Measurements from ENCODE around the gene STEEP1. TPM values are rescaled to one million over a fixed set of nuclear protein-coding genes. Genes with fewer than 3 reads are reported as not detected.
A peak's percentile ranks its signal among the peaks of the same experiment; 100 is the strongest.

Gene STEEP1
- total RNA-seq, result 10 to 100 TPM; 26.9 to 59.5 (median 32.4) TPM

DNA sequence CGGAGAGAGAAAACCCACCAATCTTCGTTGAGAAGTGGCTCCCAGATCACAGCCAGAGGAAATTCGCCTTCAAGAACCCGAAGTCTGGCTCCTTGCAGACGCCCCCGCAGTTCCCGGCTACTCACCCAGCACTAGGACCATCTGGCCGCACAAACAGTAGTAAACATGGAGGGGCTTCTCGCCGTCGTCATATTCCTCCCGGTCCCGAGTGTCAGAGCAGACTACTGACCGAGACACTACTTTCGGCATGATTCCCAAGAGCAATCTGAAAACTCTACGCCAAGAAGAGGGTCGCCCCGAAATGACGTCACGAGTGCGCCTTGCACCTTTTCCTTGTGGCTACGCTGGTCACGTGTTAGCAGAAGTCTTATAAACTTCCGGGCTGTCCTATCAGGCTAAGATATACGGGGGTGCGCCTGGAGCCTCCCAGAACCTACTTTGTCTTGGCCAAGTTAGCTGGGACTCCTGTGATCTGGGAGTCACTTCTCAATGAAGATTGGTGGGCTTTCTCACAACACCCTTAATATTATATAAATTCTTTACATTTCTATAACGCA lies at the start of gene STEEP1:
Gene STEEP1 (minus strand): TSS at position 303 of the 557 bp plus-strand sequence. CDS start 54 bp downstream, at position 249.
- H3K9me3 ChIP-seq, result no peaks in the 10 kb centered on the region
- DNase-seq, result peak; percentile 92
- H3K4me3 ChIP-seq, result peak within 1 kb of the TSS; percentile 43 to 68 (median 52)
- H3K36me3 ChIP-seq, result no peaks in the 10 kb centered on the region
- TF ChIP-seq POLR2AphosphoS5 (IDR thresholded peaks at IDR 0.05) (peak; percentile 72 to 73 (median 72)), EP300 (IDR thresholded peaks at IDR 0.05; ENCODE audit: low read depth) (no peak), POLR2A (IDR thresholded peaks at IDR 0.05) (peak; percentile 48)
- H3K4me1 ChIP-seq, result peaks cover 0 to 9% (median 2%) of the 10 kb centered on the region in 4 donors
- 17 to 45% methylated on average over 1 to 27 of the region's 27 CpGs for WGBS, 2 donors (ENCODE audit: low coverage in 1 of 2)
- H3K27ac ChIP-seq, result peak within 1 kb of the TSS; percentile 64 to 84 (median 81)
- intact Hi-C loops (cut with DNase I; ENCODE audit: low total_unique reads) (no loop called here), in situ Hi-C loops (cut with MboI; ENCODE audit: low pct_ligation_motif_present in 1 of 4, low pct_unique_long_range_greater_than_20kb in 1 of 4, low sequenced_read_pairs in 3 of 4) (no loop called here)
- no peaks in the 10 kb centered on the region for H3K27me3 ChIP-seq

DNA sequence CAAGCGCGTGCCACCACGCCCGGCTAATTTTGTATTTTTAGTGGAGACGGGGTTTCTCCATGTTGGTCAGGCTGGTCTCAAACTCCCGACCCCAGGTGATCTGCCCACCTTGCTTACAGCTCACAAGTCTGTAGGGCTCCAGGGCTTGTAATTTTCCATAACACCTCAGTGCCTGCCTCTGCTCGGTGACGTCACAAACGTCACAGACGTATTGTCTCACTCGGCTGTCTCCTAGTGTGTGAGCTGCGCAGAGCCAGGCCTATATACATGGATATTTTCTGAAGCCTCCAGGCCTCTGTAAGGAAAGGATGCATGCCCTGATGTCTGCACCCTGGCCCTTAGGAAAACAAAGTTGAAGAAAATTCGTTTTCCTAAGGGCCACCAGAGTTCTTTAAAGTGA lies 49.6 kb upstream of the STEEP1 start:
- intact Hi-C loops (cut with DNase I; ENCODE audit: low total_unique reads) (no loop called here), in situ Hi-C loops (cut with MboI; ENCODE audit: low pct_ligation_motif_present in 1 of 4, low pct_unique_long_range_greater_than_20kb in 1 of 4, low sequenced_read_pairs in 3 of 4) (no loop called here)
- WGBS, 2 donors (ENCODE audit: low coverage in 1 of 2), result 80% methylated on average over 13 of the region's 13 CpGs; no CpG with 5 or more reads in 1 of the 2 donors
- H3K4me3 ChIP-seq, result no peak overlapping the region
- no peaks in the 10 kb centered on the region for H3K9me3 ChIP-seq
- no peaks in the 10 kb centered on the region for H3K27me3 ChIP-seq
- DNase-seq, result no peak
- no peak for TF ChIP-seq POLR2A (IDR thresholded peaks at IDR 0.05)
- TF ChIP-seq POLR2AphosphoS5 (IDR thresholded peaks at IDR 0.05), result no peak
- TF ChIP-seq, protein P1, sequence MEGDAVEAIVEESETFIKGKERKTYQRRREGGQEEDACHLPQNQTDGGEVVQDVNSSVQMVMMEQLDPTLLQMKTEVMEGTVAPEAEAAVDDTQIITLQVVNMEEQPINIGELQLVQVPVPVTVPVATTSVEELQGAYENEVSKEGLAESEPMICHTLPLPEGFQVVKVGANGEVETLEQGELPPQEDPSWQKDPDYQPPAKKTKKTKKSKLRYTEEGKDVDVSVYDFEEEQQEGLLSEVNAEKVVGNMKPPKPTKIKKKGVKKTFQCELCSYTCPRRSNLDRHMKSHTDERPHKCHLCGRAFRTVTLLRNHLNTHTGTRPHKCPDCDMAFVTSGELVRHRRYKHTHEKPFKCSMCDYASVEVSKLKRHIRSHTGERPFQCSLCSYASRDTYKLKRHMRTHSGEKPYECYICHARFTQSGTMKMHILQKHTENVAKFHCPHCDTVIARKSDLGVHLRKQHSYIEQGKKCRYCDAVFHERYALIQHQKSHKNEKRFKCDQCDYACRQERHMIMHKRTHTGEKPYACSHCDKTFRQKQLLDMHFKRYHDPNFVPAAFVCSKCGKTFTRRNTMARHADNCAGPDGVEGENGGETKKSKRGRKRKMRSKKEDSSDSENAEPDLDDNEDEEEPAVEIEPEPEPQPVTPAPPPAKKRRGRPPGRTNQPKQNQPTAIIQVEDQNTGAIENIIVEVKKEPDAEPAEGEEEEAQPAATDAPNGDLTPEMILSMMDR (IDR thresholded peaks at IDR 0.05), result no peak
- no peak for TF ChIP-seq EP300 (IDR thresholded peaks at IDR 0.05; ENCODE audit: low read depth)
- no peaks in the 10 kb centered on the region for H3K4me1 ChIP-seq
- no peaks in the 10 kb centered on the region for H3K36me3 ChIP-seq
- no peak overlapping the region for H3K27ac ChIP-seq

DNA sequence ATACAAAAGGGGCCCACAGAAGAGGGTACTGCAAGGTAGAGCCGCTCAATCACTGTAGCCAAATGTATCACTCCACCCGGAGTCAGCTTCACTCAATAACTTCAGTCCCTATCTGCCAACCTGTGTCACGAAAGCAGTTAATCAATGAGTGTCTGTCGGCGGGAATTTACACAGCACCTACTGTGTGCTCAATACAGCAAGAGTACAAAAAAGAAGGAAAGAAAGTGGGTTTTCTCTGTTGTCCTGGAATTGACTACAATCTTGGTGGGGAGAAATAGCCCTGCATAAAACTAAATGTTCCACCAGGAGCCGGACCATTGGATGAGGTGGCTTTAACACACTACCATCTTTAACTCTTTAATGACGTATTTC lies 41.8 kb upstream of the STEEP1 start:
- intact Hi-C loops (cut with DNase I; ENCODE audit: low total_unique reads) (no loop called here), in situ Hi-C loops (cut with MboI; ENCODE audit: low pct_ligation_motif_present in 1 of 4, low pct_unique_long_range_greater_than_20kb in 1 of 4, low sequenced_read_pairs in 3 of 4) (no loop called here)
- no peaks in the 10 kb centered on the region for H3K27me3 ChIP-seq
- peak overlapping the region; percentile 88 to 93 (median 90) for H3K27ac ChIP-seq
- WGBS, 2 donors (ENCODE audit: low coverage in 1 of 2), result 15 to 58% methylated on average over 4 to 7 of the region's 7 CpGs
- no peaks in the 10 kb centered on the region for H3K36me3 ChIP-seq
- peak overlapping the region in 3 of 4 donors; percentile 68 to 85 (median 80) for H3K4me3 ChIP-seq
- TF ChIP-seq EP300 (IDR thresholded peaks at IDR 0.05; ENCODE audit: low read depth), result no peak
- peaks cover 0 to 3% (median 0%) of the 10 kb centered on the region in 4 donors for H3K4me1 ChIP-seq
- no peaks in the 10 kb centered on the region for H3K9me3 ChIP-seq
- DNase-seq, result no peak

DNA sequence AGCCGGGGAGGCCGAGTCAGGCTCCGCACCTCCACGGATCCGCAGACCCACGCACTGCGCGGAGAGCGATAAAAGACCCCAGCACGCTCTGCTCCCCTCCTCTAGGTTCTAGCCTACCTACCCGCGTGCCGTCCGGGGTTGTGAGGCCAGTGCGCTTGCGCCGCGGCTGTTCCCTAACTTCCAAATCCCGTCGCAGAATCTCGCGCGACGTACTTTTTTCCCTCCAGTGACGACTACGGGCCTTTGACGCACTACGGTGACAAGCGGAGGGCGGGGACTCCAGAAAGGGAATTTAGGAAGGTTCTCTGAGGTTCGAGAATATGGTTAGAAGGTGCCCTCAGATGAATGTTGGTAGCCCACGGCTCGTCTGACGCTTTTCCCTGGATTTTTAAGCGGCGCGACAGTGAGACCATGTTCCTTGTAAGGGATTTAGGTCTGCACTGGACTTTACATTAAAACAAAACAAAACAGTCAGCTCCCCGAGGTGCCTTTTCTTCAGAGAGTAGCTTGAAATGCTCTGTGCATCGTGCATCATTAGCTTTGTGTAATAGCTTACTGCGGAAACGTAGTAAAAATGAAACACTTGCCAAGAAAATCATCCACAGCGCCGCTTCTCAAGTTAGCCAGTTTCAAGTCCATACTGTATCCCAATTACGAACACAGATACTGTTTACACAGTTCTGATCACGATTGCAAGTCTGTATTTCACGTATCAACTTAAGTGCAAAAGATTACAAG lies 41.2 kb upstream of the STEEP1 start, which contains the start of gene NKRF:
Gene NKRF (minus strand): TSS at position 145 of the 738 bp plus-strand sequence.
- Histone ChIP-seq H3K4me1 (peaks cover 0 to 3% (median 0%) of the 10 kb centered on the region in 4 donors), H3K27ac (peak within 1 kb of the TSS; percentile 88 to 93 (median 90)), H3K4me3 (peak within 1 kb of the TSS; percentile 68 to 85 (median 78)), H3K9me3 (no peaks in the 10 kb centered on the region), H3K36me3 (no peaks in the 10 kb centered on the region), H3K27me3 (no peaks in the 10 kb centered on the region)
- peak; percentile 94 for DNase-seq
- in situ Hi-C loops (cut with MboI; ENCODE audit: low pct_ligation_motif_present in 1 of 4, low pct_unique_long_range_greater_than_20kb in 1 of 4, low sequenced_read_pairs in 3 of 4) (no loop called here), intact Hi-C loops (cut with DNase I; ENCODE audit: low total_unique reads) (no loop called here)
- WGBS, 2 donors (ENCODE audit: low coverage in 1 of 2), result 46% methylated on average over 46 of the region's 46 CpGs; no CpG with 5 or more reads in 1 of the 2 donors
- TF ChIP-seq POLR2AphosphoS5 (IDR thresholded peaks at IDR 0.05), result peak; percentile 96 to 97 (median 96)
- TF ChIP-seq EP300 (IDR thresholded peaks at IDR 0.05; ENCODE audit: low read depth), result no peak
- TF ChIP-seq POLR2A (IDR thresholded peaks at IDR 0.05), result peak; percentile 83
- TF ChIP-seq, protein P1 (IDR thresholded peaks at IDR 0.05), result no peak
